Measurements from ENCODE around the gene SCMH1. TPM values are rescaled to one million over a fixed set of nuclear protein-coding genes. Genes with fewer than 3 reads are reported as not detected.
"Not testable (repeated sequence)": the region's sequence is repeated elsewhere in the genome, so short reads cannot be mapped to it uniquely, and the experiment has no call there.

The SCMH1 gene
- total RNA-seq, 2 donors from 2014 or later, result 24.1 to 34.3 TPM

GRCh38 chr1:41260768-41261167 is 18.7 kb upstream of the SCMH1 start:
- intact Hi-C loops (cut with DNase I, micrococcal nuclease), result loop anchor here in 1 of 2 donors (5.0 kb wide), 1 partner anchor 157 kb away; no protein-coding TSS in a partner anchor
- no peak for ATAC-seq
- no peak for DNase-seq

DNA sequence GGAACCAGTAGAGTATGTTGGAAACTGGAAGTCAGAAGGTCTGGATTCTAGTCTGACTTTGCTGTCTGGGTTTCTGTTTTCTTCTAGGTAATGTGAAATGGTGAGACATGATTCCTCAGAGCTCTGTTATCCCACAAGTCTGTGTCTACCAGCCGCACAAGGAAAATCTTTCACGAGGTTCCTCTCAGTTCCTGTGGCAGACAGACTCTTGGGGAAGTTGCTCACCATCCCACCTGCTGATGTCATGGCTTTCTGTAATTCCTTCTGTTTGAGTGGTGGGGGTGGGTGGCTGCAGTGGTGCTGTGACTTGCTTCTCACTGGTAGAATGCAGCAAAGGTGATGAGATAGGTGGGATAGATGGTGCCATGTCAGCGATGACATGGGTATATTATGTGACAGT is 17.1 kb upstream of the SCMH1 start:
- ATAC-seq (no peak), DNase-seq (no peak)
- intact Hi-C loops (cut with DNase I, micrococcal nuclease), result no loop called here

DNA sequence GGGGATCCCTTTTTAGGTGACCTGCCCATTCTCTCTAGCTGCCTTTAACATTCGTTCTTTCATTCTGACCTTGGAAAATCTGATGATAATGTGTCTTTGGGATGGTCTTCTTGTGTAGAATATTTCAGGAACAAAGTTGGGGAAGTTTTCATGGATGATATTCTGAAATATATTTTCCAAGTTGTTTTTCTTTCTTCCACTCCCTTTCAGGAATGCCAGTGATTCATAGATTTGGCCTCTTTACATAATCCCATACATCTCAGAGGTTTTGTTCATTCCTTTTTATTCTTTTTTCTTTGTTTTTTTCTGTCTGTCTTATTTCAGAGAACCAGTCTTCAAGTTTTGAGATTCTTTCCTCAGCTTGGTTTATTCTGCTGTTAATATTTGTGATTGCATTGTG is 13.9 kb upstream of the SCMH1 start:
- intact Hi-C loops (cut with DNase I, micrococcal nuclease), result no loop called here
- ATAC-seq (no peak), DNase-seq (no peak)

GRCh38 chr1:41251120-41251519 is 9.0 kb upstream of the SCMH1 start:
- intact Hi-C loops (cut with DNase I, micrococcal nuclease); ATAC-seq; DNase-seq: not testable (repeated sequence)

GRCh38 chr1:41249319-41249718 is 7.2 kb upstream of the SCMH1 start:
- intact Hi-C loops (cut with DNase I, micrococcal nuclease), result no loop called here

DNA sequence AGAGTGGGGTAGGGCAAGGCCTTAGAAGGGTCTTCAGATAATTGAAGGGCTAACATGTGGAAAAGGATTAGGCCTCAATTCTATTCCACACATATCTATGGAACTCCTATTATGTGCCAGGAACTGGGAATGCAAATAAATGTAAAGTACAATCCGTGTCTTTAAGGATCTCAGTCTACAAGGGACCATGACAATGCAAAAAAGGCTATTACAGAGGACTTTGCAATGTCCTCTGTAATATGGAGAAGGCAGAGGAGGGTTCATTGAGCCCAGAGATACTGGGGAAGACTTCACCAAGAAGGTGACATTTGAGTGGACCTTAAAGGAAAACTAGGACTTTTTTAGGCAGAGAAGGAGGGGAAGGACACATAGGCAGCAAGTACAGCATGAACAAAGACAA is 4.5 kb upstream of the SCMH1 start:
- no peak for DNase-seq
- no peak for ATAC-seq
- intact Hi-C loops (cut with DNase I, micrococcal nuclease), result no loop called here

More at GRCh38 chr1:41249319-41249718, 7.2 kb upstream of the SCMH1 start:
- no peak for DNase-seq
- ATAC-seq, result no peak

GRCh38 chr1:41245659-41246058 is 3.6 kb upstream of the SCMH1 start:
- ATAC-seq (no peak), DNase-seq (no peak)
- intact Hi-C loops (cut with DNase I, micrococcal nuclease), result no loop called here

- intact Hi-C loops (cut with DNase I, micrococcal nuclease), result no loop called here
- no peak for DNase-seq
- no peak for ATAC-seq
Observed at GRCh38 chr1:41243079-41243385, 926 bp upstream of the SCMH1 start.

DNA sequence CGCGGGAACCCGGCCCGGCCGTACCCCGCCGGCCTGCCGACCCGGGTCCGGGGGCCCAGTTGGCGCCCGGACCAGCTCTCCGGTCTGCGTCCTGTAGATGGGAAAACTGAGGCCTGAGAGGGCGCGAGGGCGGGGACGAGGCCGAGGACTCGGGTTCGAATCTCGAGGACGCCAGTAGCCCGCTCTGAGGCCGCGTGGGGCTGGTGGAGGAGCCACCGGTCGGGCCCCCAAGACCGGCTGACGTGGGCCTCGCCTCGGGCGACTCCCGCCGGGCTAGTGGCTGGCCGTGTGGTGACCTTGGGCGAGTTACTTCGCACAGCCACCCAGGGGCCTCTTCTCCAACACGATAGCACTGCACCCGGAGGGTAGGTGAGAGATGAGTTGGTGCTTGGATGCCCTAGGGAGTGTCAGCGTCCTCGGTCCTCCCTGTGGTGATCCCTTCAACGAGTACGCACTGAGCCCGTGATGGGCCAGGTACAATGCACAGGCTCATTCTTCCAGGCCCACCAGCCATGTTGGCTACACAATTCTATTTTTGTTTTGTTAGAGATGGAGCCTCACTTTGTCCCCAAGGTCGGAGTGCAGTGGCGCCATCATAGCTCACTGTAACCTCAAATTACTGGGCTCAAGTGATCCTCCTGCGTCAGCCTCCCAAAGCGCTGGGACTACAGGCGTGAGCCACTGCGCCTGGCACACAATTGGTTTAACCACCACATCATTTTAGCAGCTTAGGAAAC is 404 bp upstream of the SCMH1 start:
- ATAC-seq (peak; percentile 8), DNase-seq (peak; percentile 33 to 47)
- intact Hi-C loops (cut with DNase I, micrococcal nuclease), result no loop called here

DNA sequence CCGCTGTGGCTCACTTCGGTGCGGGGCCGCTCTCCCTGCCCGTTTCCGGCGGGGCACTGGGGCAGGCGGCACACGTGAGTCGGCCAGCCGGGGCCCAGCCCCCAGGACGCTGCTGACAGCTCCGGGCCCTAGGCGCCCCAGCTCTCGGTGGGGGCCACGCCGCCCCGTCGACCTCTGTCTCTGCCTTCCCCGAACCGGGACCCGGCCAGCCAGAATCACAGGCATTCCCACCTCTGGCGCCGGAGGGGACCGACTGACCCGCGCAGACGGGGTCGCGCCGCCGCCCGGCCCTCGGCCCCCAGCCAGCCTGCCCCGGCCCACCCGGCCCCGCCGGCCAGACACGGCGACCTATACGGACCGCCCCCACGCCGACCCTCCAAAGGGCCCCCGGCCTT is 755 bp downstream of the SCMH1 start:
- DNase-seq (peak; percentile 70 to 71), ATAC-seq (peak; percentile 74)
- intact Hi-C loops (cut with DNase I, micrococcal nuclease), result no loop called here

DNA sequence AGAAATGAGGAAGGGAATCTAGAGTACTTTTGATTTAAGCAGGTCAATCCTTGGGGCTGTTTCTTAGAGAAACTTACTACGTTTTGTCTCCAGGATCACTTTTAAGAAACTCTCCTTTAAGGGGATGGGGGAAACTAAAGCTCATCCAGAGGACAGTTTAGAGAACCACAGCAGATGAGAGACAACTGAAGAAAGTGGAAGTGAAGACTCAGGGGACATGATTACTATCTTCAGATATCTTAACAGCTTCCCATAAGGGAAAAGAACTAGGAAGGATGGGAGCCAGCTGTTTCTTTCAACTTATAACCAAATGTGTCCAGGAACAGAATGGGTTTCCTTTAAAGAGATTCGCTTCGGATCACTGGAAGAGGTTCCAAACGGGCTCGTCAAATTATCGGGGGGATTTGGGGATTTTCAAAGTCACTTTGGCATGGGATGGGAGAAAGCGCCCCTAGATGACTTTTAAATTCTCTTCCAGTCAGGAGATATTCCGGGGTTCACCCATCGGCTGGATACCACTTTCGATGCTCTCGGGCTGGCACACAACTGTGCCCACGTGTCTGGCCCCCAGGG is 1.2 kb downstream of the SCMH1 start:
- DNase-seq, result no peak
- intact Hi-C loops (cut with DNase I, micrococcal nuclease), result no loop called here
- ATAC-seq, result no peak

GRCh38 chr1:41239988-41240610 is 2.0 kb downstream of the SCMH1 start:
- no peak for DNase-seq
- ATAC-seq, result peak; percentile 3
- intact Hi-C loops (cut with DNase I, micrococcal nuclease), result no loop called here

GRCh38 chr1:41238311-41238988 is 3.7 kb downstream of the SCMH1 start:
- ATAC-seq (no peak), DNase-seq (no peak)
- intact Hi-C loops (cut with DNase I, micrococcal nuclease), result no loop called here

- no peak for ATAC-seq
- DNase-seq, result no peak
- intact Hi-C loops (cut with DNase I, micrococcal nuclease), result no loop called here
Observed at GRCh38 chr1:41236781-41237180, 5.3 kb downstream of the SCMH1 start.

DNA sequence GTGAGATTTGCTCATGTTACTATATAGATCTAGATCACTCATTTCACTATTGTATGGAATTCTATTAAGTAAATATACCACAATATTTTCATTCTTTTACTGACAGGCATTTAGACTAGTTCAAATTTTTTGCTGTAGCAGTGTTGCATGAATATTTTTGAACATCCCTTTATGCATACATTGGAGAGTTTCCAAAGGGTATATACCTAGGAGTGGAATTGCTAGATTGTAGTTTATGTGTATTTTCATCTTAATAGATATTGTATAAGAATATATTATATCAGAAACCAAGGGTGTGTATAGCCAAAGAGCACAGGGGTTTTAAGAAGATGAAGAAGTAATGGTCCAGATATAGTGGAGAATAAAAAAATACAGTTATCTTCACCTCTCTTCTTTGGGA is 6.2 kb downstream of the SCMH1 start:
- DNase-seq (no peak), ATAC-seq (no peak)
- intact Hi-C loops (cut with DNase I, micrococcal nuclease), result no loop called here

GRCh38 chr1:41233708-41234107 is 8.4 kb downstream of the SCMH1 start:
- intact Hi-C loops (cut with DNase I, micrococcal nuclease), result no loop called here
- DNase-seq (no peak), ATAC-seq (peak; percentile 25)

GRCh38 chr1:41232305-41232704 is 9.8 kb downstream of the SCMH1 start:
- DNase-seq (no peak), ATAC-seq (peak; percentile 44)

DNA sequence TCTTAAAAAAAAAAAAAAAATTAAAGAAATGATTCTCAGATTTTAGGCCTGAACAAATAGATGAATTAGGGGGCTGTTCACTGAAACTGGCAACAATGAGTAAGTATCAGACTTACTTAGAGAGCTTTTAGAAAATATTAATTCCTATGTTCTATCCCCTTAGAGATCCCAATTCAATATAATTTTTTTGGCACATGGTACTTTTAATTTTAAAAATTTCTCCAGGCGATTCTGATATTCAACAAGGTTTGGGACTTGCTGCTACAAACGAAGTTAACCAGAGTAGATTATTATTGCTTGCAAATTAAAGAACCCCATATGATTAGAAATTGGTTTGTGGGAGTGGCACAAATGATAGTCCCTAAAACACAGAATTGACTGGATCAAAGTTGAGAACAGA is 11.4 kb downstream of the SCMH1 start:
- DNase-seq (no peak), ATAC-seq (no peak)
- intact Hi-C loops (cut with DNase I, micrococcal nuclease), result no loop called here

More at GRCh38 chr1:41232305-41232704, 9.8 kb downstream of the SCMH1 start:
- intact Hi-C loops (cut with DNase I, micrococcal nuclease), result no loop called here

- DNase-seq; ATAC-seq; intact Hi-C loops (cut with DNase I, micrococcal nuclease): not testable (repeated sequence)
Observed at GRCh38 chr1:41229219-41229618, 12.9 kb downstream of the SCMH1 start.
